HG03103 (cell line): ENCODE data around the gene LRRC28.
"Not testable (repeated sequence)": the region's sequence is repeated elsewhere in the genome, so short reads cannot be mapped to it uniquely, and the experiment has no call there.

Experiments
- ATAC-seq: cut with Tn5 transposase; IDR thresholded peaks from one replicate; pipeline ENCODE4 v1.9.1; 2021; ENCODE audit warnings: low read depth; ENCODE audit not compliant: unreplicated experiment

Gene LRRC28

DNA sequence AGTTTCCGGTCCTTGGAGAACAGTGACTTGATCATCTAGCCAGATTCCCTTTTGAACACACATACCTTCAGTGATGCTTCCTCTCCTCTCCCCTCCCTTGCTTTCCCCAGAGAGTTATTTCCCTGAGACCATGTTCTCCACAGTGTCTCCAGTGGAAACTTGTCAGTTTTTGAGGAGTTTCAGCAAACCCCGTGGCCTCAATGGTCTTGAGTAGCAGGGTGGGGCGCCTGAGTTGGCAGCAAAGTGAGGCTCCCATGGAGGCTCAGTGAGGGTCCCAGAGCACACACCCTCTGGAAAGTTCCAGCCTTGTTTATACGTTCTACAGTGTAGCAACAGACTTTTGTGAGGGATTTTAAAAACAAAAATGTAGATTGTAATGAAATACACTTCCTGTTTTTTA is 135.1 kb downstream of the LRRC28 start:
- no peak for ATAC-seq

DNA sequence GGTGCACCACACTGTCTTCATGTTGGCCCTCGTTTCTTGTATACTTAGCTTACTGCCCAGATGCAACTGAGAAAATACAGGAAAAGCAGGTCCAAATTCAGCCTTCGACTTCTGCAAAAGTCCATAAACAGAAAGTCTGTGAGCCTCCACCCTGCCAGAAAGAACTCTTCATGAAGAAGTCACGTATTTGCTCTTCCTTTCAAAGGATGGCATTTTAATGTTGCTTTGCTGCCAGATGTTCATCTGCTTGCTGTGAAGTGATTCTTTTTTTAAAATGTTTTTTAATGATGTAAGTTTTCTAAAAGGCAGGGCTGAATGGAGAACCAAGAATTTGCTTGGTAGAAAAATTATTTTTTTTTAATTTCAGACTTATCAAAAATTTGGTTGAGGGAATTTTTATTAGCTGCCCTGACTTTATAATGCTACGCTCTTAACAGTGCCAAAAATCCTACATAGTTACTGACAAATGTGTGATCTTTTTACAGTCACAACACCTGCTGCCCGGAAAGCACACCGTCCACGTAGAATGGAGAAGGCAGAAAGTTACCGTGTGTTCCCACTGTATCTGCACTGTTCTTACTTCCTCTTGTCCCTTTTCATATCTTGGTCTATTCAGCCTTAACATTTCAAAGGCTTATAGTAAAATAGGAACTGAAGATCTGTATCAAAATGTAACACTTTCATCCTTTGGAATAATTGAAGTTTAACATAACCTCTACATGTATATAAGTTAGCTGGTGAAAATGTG is 136.3 kb downstream of the LRRC28 start:
- ATAC-seq = no peak

DNA sequence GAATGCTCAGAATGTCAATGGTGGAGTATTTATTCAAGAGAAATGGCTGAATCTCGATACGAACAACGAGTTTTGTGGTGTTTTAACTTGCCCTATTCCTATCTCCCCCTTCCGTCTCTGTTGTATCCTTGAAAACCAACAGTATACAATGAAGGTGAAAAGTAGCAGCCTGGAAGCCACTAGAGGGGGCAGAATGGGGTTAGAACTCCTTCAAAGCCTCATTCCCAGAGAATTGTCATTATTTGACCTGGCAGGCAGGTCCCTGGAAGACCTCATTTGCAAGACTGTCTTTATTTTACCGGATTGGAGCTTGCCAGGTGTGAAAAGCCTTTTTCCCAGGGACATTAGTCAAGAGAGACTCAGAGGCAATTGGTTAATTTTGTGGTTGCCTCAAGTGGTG is 139.4 kb downstream of the LRRC28 start:
- ATAC-seq = no peak

DNA sequence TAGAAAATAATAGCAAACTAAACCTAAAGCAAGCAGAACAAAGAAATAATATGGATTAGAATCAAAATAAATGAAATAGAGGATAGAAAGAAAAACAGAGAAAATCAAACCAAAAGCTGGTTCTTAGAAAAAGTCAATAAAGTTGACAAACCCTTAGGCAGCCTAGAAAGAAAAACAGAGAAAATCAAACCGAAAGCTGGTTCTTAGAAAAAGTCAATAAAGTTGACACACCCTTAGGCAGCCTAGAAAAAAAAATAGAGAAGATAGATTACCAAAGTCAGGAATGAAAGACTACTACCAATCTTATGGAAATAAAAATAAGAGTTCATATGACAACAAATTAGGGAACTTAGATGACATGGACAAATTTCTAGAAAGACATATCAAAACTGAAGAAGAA is 142.4 kb downstream of the LRRC28 start:
- ATAC-seq = no peak

DNA sequence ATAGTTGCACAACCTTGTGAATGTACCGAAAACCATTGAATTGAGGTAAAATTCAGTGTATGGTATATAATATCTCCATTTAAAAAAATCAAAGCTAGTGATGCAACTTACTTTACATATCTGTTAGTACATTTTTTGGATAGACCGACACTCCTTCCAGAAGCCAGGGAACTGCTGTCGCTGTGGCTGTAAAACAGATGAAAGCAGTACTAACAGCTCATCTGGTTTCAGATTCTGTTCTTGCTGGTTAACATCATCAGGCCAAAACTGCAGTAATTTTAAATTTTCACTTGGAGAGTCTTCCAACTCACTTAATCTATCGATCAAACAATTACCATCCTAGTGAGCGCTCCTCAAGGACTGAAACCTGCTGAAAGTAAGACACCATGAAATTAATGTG is 145.1 kb downstream of the LRRC28 start:
- no peak for ATAC-seq

DNA sequence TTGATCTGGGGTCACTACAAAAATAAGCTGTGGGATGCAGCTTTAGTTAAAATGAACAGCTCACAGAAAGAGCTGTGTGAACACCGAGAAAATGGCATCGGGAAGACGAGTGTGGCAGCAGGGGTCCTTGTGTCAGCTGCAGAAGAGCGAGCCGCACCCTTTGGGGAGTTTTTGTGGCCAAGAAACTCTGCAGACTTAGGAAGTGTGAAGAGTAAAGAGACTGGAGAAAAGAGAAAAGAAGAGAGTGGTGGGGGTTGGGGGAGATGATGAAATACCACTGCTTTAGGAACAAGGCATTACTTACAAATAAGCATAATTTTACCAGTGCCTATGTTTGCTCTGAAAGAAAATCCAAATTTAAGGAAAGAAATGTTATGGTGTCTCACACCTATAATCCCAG is 147.8 kb downstream of the LRRC28 start:
- ATAC-seq = no peak

DNA sequence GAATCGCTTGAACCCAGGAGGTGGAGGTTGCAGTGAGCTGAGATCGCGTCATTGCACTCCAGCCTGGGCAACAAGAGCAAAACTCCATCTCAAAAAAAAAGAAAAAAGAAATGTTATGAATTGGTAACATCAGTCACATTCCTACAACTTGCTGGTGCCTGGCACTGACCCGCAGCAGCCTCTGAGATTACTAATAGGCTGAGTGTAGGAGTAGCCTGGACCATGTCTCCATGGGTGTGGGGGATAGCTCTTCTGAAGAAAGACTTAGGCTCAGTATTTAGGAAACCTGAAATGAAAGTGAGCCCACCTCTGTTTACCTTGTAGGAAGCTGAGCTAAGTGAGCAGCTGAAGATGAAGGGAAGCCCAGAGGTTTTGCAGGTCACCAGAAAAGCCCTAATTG is 148.3 kb downstream of the LRRC28 start:
- ATAC-seq = no peak

DNA sequence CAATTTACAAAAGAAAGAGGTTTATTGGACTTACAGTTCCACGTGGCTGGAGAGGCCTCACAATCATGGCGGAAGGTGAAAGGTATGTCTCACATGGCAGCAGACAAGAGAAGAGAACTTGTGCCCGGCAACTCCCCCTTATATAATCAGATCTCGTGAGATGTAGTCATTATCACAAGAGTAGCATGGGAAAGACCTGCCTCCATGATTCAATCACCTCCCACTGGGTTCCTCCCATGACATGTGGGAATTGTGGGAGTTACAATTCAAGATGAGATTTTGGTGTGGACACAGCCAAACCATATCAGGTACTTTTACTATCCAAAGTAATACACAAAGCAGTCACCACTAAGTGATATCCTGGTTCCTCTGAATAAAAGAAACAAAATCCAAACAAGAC is 149.9 kb downstream of the LRRC28 start:
- ATAC-seq = not testable (repeated sequence)

DNA sequence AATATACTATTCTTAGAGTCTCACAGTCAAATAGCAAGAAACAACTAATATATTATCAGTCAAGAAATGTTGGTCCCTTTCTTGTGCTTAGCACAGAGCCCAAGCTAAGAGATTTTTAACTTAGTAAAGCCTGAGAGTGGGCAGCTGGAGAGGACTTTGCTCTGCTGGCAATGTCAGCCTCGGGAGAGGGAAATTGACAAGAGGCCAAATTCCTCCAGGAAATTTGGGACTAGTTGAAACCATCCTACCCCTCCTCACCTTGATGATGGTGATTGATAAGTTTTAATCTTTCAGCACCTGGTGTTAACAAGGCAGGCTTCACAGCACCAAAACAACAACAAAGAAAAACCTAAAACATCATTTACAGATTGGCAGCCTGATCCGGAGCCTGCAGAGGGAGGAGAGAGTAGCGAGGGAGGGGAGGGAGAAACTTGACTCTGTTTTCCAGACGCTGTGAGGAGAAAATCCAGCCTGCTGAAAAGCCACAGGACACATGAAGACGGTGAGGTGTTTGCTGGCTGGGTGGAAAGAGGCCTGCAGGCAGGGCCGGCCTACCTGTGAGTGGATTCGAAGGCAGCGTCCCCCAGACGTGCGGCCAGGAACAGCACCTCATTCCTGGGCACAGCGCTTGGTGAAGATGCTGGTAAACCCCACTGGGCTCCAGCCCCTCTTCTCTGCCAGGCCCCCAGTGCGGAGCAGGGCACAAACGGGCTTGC is 150.9 kb downstream of the LRRC28 start:
- no peak for ATAC-seq

DNA sequence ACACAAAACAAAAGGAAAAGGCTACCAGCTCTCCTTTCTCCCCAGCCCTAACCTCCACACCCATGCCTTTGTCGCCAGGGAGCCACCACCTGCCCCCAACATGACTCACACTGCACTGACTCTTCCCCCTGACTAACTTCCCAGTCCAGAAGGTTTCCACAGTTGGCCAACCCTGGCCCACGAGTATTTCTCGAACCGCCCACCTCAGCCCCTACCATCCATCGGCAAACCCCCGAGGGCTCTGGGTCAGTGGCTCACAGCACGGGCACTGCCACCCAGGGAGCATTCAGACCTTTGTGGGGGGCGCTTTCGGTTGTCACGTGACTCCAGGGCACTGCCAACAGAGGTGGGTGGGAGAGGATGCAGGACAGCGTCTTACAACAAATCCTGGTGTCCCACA is 152.3 kb downstream of the LRRC28 start:
- no peak for ATAC-seq

DNA sequence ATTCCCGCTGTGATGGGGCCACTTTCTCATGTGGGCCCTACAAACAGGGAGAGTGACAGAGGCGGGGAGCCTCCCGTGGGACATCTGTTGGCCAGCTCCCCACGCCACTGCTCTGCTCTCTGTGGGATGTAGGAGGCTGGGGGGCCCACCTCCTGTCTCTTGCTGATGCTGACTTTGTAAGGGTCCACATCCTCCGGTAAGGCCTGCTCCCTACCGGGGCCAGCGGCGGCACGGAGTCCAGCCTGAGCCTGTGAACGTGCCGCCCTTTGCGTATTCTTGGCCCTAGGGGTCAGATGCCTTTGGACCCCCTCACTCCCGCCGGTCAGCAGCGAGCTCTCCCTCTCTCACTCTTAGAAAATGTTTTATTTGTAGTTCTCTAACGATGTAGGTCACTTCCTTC is 153.2 kb downstream of the LRRC28 start:
- no peak for ATAC-seq

DNA sequence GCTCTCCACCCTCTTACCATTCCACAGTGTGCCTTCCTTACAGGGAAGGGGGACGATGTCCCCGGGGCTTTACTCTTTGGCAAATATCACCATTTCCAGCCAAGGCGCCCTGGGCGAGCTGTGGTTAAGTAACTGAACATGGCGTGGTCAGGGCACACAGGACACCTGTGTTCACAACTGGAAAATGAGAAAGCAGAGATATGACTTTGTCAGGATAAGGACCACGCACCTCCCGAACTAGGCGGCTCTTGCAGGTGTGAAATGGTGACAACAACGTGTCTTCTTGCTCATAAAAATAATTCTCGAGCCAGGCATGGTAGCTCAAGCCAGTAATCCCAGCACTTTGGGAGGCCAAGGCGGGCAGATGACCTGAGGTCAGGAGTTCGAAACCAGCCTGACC is 154.8 kb downstream of the LRRC28 start:
- ATAC-seq = no peak

DNA sequence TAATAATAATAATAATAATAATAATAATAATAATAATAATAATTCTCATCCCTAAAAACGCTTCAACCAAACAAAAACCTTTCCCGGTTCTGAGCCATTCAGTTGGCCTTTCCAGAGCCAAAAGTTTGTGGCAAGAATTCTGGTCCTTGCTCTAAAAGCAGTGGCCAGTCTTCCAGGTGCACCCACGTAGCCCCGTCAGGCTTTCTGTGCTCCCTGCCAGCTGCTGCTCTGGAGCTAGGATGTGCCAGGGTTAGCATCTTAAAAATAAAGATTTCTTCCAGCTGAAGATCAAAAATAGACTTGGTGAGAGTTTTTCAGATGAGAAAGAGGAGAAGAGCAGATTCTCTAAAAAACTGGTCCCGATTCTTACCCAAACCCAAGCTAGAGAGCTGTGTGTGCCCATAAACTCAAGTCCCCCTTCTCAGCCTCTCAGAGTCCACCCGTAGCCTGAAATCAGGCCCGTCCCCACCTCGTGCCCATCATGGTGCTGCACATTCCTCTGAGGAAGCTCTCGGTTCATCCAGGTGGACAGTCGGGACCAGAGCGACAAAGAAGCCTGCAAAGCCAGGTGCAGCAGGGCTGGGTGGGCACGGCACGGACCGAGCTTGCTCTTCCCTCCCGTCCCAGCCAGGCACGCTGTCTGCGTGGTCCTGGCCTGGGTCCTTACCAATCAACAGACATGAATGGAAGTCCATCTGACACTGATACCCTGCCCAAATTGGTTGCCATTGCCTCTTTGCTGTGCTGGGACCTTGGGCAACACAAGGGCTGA is 155.6 kb downstream of the LRRC28 start:
- ATAC-seq = no peak

DNA sequence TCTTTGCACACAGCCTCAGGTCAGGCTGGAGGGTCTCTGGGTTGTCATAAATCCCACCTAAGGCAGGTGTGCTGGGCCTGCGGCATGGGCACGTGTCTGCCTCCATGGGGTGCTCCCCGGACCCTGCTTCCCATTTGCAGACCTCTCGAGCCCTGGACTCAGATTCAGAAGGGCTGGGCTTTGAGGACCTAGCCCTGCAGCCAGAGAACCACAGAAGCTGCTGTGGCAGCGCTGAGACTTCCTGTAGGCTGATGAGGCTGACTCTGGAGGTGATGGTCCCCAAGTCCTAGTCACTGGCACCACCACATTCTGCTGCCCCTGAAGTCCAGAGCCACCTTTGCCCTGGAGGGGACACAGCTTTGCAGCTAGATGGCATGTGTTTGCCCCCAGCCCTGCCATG is 156.4 kb downstream of the LRRC28 start:
- ATAC-seq = no peak

DNA sequence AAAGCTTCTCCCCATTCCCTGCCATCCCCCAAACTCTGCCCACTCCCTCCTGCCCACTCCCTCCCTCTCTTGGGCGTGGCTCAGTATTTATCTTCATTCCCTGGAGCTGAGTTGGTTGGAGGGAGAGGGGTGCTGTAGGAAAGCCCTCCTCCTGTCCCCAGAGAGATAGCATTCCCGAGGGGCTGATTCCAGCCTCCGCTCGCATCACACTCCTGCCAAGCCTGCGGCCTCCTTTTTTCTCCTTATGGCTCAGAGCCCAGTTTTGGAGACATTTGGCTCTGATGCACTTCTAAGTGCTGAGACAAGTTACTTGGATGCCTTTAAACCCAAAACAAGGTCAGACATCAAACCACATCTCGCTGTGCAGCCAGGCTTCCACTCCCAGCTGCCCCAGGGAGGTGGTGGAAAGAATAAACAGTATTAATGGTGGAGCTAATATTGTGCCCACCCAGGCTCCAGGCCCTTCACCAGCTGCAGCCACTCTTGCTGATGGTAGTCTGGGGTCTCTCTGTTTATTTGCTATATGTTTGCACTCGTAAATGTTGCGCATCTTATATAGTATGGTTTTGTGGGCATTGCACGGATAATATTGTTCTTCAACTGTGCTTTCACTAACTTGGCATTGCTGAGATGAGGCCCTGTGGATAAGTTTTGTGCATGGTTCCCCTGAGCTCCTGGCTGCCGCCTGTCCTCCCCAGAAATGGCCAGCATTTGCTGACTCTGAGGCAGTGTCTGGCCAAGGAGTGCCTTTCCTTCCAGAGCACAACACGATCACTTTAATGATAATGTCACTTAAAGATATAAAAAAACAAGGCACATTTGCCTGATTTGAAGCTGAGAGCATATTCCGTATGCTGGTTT is 157.2 kb downstream of the LRRC28 start:
- ATAC-seq = no peak

DNA sequence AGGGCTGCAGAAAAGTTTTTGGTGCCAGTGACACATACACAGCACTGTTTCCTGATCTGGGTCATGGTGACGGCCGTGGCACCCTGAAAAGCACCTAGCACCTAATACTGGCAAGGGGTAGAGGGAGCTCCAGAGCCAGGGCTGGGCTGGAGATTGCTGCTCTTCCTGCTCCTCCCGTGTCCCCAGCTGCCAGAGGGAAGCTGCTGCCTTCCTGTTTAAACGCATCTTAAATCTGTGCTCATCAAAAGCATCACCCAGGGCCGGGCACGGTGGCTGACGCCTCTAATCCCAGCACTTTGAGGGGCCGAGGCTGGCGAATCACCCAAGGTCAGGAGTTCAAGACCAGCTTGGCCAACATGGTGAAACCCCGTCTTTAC is 157.8 kb downstream of the LRRC28 start:
- no peak for ATAC-seq

DNA sequence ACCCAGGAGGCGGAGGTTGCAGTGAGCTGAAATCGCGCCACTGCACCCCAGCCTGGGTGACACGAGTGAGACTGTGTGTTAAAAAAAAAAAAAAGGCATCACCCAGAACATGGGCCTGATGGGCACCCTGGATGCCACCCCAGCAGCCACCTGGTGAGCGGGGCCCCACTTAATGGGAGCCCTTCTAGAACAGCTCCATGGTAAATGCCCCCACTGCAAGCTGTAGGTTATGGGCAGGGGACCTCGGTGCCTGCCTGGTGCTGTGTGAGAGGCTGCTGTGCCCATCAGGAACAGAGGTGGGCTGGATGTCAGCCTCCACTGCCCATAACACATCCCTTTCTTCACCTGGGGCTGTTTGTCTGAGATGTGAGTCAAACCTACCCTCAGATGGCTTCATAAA is 158.3 kb downstream of the LRRC28 start:
- ATAC-seq = no peak

DNA sequence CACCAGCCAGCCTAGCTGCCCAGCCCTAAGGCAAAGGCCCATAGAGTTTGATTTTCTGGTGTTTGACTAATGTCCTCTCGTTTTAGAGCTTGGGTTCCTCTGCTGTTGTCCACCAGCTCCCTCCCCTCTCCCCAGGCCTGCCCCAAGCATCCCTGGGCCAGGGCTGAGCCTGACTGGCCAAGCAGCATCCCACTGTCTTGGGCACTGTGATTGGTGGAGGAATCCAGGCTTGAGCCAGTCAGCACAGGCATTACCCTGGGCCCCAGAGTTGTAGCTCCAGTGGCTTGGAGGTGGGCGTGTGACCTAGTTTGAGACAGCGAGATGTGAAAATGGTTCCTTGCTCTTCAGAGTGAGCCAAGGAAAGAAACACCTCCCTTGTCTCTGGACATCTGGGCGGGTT is 159.2 kb downstream of the LRRC28 start:
- ATAC-seq = no peak

DNA sequence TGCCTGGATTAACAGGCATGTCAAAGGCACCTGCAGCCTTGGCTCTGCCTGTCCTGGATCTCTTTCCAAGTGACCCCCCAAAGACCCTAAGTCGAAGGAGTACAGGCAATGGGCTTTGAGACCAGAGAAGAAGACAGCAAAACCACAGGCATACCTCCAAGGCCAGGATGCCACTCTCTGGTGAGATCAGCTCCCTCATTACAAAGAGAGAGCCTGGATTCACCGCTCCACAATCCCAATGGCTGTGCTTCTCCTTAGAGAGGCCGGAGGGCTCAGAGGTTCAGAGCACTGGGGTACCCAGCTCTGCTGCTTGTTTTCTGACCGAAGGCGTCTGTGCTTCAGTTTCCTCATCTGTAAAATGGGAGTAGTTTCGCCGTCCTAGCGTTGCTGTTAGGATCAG is 160.0 kb downstream of the LRRC28 start:
- no peak for ATAC-seq

DNA sequence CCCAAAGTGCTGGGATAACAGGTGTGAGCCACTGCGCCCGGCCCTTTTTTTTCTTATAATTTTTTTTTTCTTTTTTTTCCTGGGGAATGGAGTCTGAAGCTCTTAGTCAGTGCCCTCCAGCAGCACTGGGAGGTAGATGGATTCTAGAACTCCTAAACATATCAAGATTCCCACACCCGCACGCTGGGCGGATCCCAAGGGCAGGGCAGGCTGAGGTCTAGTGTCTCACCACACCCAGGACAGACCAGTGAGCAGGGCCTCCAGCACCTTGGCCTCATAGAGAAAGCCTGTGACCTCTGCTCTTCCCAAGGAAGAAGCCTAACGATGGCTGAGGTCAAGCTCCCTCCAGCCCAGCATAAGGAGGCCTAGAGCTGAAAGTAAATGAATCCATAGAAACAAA is 160.8 kb downstream of the LRRC28 start:
- ATAC-seq = no peak

DNA sequence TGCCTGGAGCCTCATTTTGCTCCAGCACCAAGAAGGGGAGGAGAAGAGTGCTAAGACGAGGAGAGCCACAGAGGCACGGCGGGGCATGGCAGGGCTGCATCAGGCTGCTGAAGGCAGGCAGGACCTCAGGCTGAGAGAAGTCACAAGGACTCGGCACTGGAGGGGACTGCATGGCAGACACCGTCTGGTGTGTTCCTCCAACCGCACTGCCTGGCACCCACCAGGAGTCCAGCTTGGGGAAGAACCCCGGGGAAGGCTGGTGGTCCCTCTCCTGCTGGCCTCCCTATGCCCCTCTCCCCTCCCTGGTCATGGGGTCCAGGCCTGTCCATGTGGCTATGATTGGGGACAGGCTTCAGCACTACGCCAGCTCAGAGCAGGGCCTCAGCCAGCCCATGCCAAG is 161.3 kb downstream of the LRRC28 start:
- ATAC-seq = no peak
